ENCODE data around the gene STARD3. TPM values are rescaled to one million over a fixed set of nuclear protein-coding genes. Genes with fewer than 3 reads are reported as not detected.
A peak's percentile ranks its signal among the peaks of the same experiment; 100 is the strongest.

STARD3 gene
- total RNA-seq, 1 experiment from 2014 or later = 2,579 TPM

- intact Hi-C loops (cut with micrococcal nuclease; ENCODE audit: unreplicated experiment) = no loop called here
- CTCF ChIA-PET = interaction anchor here (0.6 to 161.2 kb wide), 30 partner anchors 8 to 1718 kb away, joined by 3 to 42089 read pairs (median 4); partner anchors contain the start of genes ERBB2, GRB7, GSDMA and GSDMB
These were observed 23.9 kb upstream of the STARD3 start for GRCh38 chr17:39612935-39613464.

GRCh38 chr17:39614545-39615157 is 22.3 kb upstream of the STARD3 start:
- peaks cover 51% of the 10 kb centered on the region for H3K36me3 Mint-ChIP-seq (ENCODE audit: insufficient read depth, unreplicated experiment)
- intact Hi-C loops (cut with micrococcal nuclease; ENCODE audit: unreplicated experiment) = loop anchor here (5.0 kb wide), 1 partner anchor 483 kb away; no protein-coding TSS in a partner anchor
- H3K27me3 Mint-ChIP-seq (ENCODE audit: unreplicated experiment) = peaks cover 99% of the 10 kb centered on the region
- DNase-seq = peak; percentile 75
- no peak overlapping the region for H3K4me3 Mint-ChIP-seq (ENCODE audit: low read depth, unreplicated experiment)
- TF ChIP-seq, protein P1, sequence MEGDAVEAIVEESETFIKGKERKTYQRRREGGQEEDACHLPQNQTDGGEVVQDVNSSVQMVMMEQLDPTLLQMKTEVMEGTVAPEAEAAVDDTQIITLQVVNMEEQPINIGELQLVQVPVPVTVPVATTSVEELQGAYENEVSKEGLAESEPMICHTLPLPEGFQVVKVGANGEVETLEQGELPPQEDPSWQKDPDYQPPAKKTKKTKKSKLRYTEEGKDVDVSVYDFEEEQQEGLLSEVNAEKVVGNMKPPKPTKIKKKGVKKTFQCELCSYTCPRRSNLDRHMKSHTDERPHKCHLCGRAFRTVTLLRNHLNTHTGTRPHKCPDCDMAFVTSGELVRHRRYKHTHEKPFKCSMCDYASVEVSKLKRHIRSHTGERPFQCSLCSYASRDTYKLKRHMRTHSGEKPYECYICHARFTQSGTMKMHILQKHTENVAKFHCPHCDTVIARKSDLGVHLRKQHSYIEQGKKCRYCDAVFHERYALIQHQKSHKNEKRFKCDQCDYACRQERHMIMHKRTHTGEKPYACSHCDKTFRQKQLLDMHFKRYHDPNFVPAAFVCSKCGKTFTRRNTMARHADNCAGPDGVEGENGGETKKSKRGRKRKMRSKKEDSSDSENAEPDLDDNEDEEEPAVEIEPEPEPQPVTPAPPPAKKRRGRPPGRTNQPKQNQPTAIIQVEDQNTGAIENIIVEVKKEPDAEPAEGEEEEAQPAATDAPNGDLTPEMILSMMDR (IDR thresholded peaks at IDR 0.05; ENCODE audit: unreplicated experiment) = no peak
- no TSS peak for BruUV-seq (replicated peaks)
- H3K27ac Mint-ChIP-seq (ENCODE audit: unreplicated experiment) = no peak overlapping the region
- CTCF ChIA-PET = interaction anchor here (0.6 to 161.2 kb wide), 19 partner anchors 6 to 560 kb away, joined by 3 to 42089 read pairs (median 8); partner anchors contain the start of genes ERBB2, GRB7, GSDMA and GSDMB
- H3K4me1 Mint-ChIP-seq (ENCODE audit: low read depth, unreplicated experiment) = peaks cover 34% of the 10 kb centered on the region
- no peaks in the 10 kb centered on the region for H3K9me3 Mint-ChIP-seq (ENCODE audit: low read depth, unreplicated experiment)

More at GRCh38 chr17:39612935-39613464, 23.9 kb upstream of the STARD3 start:
- peaks cover 99% of the 10 kb centered on the region for H3K27me3 Mint-ChIP-seq (ENCODE audit: unreplicated experiment)
- TF ChIP-seq, protein P1 (IDR thresholded peaks at IDR 0.05; ENCODE audit: unreplicated experiment) = no peak
- peaks cover 41% of the 10 kb centered on the region for H3K36me3 Mint-ChIP-seq (ENCODE audit: insufficient read depth, unreplicated experiment)
- peaks cover 19% of the 10 kb centered on the region for H3K4me1 Mint-ChIP-seq (ENCODE audit: low read depth, unreplicated experiment)
- no peak overlapping the region for H3K4me3 Mint-ChIP-seq (ENCODE audit: low read depth, unreplicated experiment)
- DNase-seq = peak; percentile 84
- no peaks in the 10 kb centered on the region for H3K9me3 Mint-ChIP-seq (ENCODE audit: low read depth, unreplicated experiment)
- no TSS peak for BruUV-seq (replicated peaks)
- H3K27ac Mint-ChIP-seq (ENCODE audit: unreplicated experiment) = peak overlapping the region; percentile 2

DNA sequence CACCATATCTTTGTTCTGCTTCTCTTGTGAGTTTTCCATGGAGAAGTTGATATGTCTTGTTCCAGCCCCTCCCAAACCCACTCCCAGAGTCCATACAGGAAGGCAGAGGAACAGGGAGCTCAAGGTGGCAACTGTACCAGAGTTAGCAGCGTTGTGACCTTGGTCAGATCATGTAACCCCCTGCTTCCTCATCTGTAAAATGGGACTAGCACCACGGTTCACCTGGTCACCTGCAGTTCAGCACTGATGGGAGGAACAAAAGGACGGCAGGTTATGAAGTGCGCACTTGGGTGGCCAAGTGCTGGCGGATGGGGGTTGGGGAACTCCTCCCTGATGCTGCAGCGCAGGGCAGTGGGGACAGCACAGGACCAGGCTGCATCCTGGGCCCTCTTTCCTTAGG is 21.5 kb upstream of the STARD3 start:
- Mint-ChIP-seq H3K9me3 (ENCODE audit: low read depth, unreplicated experiment) (no peaks in the 10 kb centered on the region), H3K4me3 (ENCODE audit: low read depth, unreplicated experiment) (no peak overlapping the region), H3K27ac (ENCODE audit: unreplicated experiment) (no peak overlapping the region), H3K36me3 (ENCODE audit: insufficient read depth, unreplicated experiment) (peaks cover 51% of the 10 kb centered on the region), H3K4me1 (ENCODE audit: low read depth, unreplicated experiment) (peaks cover 34% of the 10 kb centered on the region), H3K27me3 (ENCODE audit: unreplicated experiment) (peaks cover 99% of the 10 kb centered on the region)
- TF ChIP-seq, protein P1 (IDR thresholded peaks at IDR 0.05; ENCODE audit: unreplicated experiment) = no peak
- intact Hi-C loops (cut with micrococcal nuclease; ENCODE audit: unreplicated experiment) = loop anchor here (5.0 kb wide), 1 partner anchor 482 kb away; no protein-coding TSS in a partner anchor
- CTCF ChIA-PET = interaction anchor here (0.6 to 161.2 kb wide), 19 partner anchors 5 to 559 kb away, joined by 3 to 42089 read pairs (median 8); partner anchors contain the start of genes ERBB2, GRB7, GSDMA and GSDMB
- DNase-seq = no peak
- BruUV-seq (replicated peaks) = no TSS peak

GRCh38 chr17:39617100-39617445 is 19.9 kb upstream of the STARD3 start:
- TF ChIP-seq, protein P1 (IDR thresholded peaks at IDR 0.05; ENCODE audit: unreplicated experiment) = no peak
- Mint-ChIP-seq H3K9me3 (ENCODE audit: low read depth, unreplicated experiment) (no peaks in the 10 kb centered on the region), H3K4me1 (ENCODE audit: low read depth, unreplicated experiment) (peaks cover 42% of the 10 kb centered on the region), H3K27ac (ENCODE audit: unreplicated experiment) (peak overlapping the region; percentile 2), H3K4me3 (ENCODE audit: low read depth, unreplicated experiment) (peak overlapping the region; percentile 76), H3K27me3 (ENCODE audit: unreplicated experiment) (peaks cover 97% of the 10 kb centered on the region), H3K36me3 (ENCODE audit: insufficient read depth, unreplicated experiment) (peaks cover 58% of the 10 kb centered on the region)
- CTCF ChIA-PET = interaction anchor here (0.6 to 161.2 kb wide), 29 partner anchors 4 to 1000 kb away, joined by 3 to 42089 read pairs (median 7); partner anchors contain the start of genes CSF3, ERBB2, GRB7 and GSDMA
- DNase-seq = no peak
- intact Hi-C loops (cut with micrococcal nuclease; ENCODE audit: unreplicated experiment) = loop anchor here (2.0 to 5.0 kb wide), 2 partner anchors 14 to 480 kb away; no protein-coding TSS in a partner anchor
- BruUV-seq (replicated peaks) = TSS peak; percentile 74

Data from Calu3 (cell line).